ENCODE data around the gene FHIT.

Gene FHIT

DNA sequence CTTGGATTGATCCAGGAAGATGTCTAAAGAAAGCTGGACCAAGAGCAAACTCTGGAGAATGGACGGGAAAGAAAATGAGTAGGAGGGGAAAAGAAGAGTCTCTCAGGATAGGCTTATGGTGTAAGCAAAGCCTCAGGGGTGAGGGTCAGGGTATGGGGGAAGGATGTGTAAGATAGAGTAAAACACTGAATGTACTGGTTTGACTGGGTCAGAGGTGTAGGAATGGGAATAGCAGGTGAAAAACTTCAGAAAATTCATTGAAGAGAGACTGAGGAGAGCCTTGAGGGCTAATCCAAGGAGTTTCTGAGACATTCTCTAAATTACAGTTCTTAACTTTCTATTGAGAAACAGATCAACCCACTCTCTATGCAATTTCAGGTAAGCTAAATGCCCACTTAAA lies 857.3 kb downstream of the FHIT start:
- Histone ChIP-seq H3K9me3 (no peaks in the 10 kb centered on the region), H3K4me1 (no peaks in the 10 kb centered on the region), H3K27me3 (no peaks in the 10 kb centered on the region), H3K36me3 (no peaks in the 10 kb centered on the region), H3K4me2 (no peak overlapping the region), H4K20me1 (no peaks in the 10 kb centered on the region), H3K27ac (no peak overlapping the region), H3K9ac (no peak overlapping the region), H3K4me3 (no peak overlapping the region)
- no peak for TF ChIP-seq Cebpa-rat (IDR thresholded peaks at IDR 0.05)

DNA sequence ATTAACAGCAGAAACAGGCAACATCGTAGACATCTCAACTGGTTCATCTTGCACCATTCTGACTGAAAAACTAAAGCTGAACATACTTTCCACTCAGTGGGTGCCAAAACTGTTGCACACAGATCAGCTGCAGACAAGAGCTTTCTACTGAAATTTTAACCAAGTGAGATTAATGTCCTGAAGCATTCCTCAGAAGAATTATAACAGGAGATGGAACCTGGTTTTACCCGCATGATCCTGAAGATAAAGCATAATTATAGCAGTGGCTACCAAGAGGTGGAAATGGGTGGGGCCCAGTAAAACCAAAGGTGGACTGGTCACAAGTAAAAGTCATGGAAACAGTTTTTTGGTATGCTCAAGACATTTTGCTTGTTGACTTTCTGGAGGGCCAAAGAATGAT lies 858.8 kb downstream of the FHIT start:
- no peaks in the 10 kb centered on the region for H3K36me3 ChIP-seq
- H3K9ac ChIP-seq, result no peak overlapping the region
- H3K4me2 ChIP-seq, result no peak overlapping the region
- H3K4me1 ChIP-seq, result no peaks in the 10 kb centered on the region
- no peaks in the 10 kb centered on the region for H3K9me3 ChIP-seq
- no peak overlapping the region for H3K4me3 ChIP-seq
- TF ChIP-seq Cebpa-rat (IDR thresholded peaks at IDR 0.05), result no peak
- no peaks in the 10 kb centered on the region for H3K27me3 ChIP-seq
- H4K20me1 ChIP-seq, result no peaks in the 10 kb centered on the region
- H3K27ac ChIP-seq, result no peak overlapping the region

DNA sequence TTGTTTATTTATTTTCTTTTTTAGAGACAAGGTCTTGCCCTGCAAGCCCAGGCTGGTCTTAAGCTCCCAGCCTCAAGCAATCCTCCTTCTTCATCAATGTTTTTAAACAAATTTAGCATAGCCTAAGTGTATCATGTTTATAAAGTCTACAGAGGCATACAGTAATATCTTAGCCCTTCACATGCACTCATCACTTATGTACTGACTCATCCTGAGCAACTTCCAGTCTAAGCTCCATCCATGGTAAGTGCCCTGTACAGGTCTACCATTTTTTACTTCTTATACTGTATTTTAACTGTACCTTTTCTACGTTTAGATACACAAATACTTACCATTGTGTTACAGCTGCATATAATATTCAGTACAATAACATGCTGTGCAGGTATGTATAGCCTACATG lies 860.0 kb downstream of the FHIT start:
- H3K4me3 ChIP-seq, result no peak overlapping the region
- H3K27me3 ChIP-seq, result no peaks in the 10 kb centered on the region
- no peaks in the 10 kb centered on the region for H3K36me3 ChIP-seq
- H3K9me3 ChIP-seq, result no peaks in the 10 kb centered on the region
- no peak for TF ChIP-seq Cebpa-rat (IDR thresholded peaks at IDR 0.05)
- no peaks in the 10 kb centered on the region for H4K20me1 ChIP-seq
- no peak overlapping the region for H3K9ac ChIP-seq
- H3K4me2 ChIP-seq, result no peak overlapping the region
- no peak overlapping the region for H3K27ac ChIP-seq
- no peaks in the 10 kb centered on the region for H3K4me1 ChIP-seq

DNA sequence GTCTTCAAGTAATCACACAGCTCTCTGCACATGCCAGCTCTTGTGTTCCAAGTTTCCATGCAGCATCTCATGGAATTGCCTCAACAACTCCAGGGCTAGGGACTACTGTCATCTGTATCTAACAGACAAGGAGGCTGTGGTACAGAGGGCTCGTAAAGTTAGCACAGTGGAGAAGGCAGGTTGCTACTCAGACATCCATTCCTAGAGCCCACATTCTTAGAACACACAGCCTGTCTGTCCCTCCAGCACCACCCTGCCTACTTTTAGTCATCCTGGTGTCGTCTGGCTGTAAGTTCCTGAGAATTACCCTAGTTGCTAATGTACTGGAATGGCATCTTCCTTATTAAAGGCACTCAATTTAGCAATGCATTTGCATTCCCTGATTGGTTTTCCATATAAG lies 862.5 kb downstream of the FHIT start:
- Histone ChIP-seq H3K9ac (no peak overlapping the region), H3K36me3 (no peaks in the 10 kb centered on the region)

DNA sequence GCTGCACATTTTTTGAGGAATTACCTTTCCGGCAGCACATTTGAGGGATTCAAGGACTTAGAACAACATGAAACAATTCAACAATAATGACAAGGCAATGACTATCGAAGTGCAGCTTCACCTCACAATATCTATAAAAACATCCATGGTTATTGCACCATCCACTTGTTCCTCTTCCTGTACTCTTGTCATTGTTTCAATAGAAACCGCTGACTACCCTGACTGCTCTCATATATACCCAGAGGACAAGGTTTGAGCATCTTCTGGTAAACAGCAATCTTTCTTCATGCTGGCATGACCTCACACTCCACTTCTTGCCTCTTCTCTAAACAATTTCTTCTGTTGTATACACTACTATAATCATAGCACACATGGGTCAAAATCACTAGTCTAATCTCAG lies 864.9 kb downstream of the FHIT start:
- no peaks in the 10 kb centered on the region for H3K9me3 ChIP-seq
- TF ChIP-seq Cebpa-rat (IDR thresholded peaks at IDR 0.05), result no peak
- H3K27me3 ChIP-seq, result no peaks in the 10 kb centered on the region
- no peaks in the 10 kb centered on the region for H3K36me3 ChIP-seq
- no peaks in the 10 kb centered on the region for H4K20me1 ChIP-seq
- no peak overlapping the region for H3K4me2 ChIP-seq
- H3K4me1 ChIP-seq, result no peaks in the 10 kb centered on the region
- no peak overlapping the region for H3K27ac ChIP-seq
- no peak overlapping the region for H3K4me3 ChIP-seq
- no peak overlapping the region for H3K9ac ChIP-seq

More for the DNA sequence above, 862.5 kb downstream of the FHIT start:
- TF ChIP-seq Cebpa-rat (IDR thresholded peaks at IDR 0.05), result no peak
- Histone ChIP-seq H3K4me2 (no peak overlapping the region), H3K27ac (no peak overlapping the region), H3K4me3 (no peak overlapping the region), H3K4me1 (no peaks in the 10 kb centered on the region), H4K20me1 (no peaks in the 10 kb centered on the region), H3K27me3 (no peaks in the 10 kb centered on the region), H3K9me3 (no peaks in the 10 kb centered on the region)

DNA sequence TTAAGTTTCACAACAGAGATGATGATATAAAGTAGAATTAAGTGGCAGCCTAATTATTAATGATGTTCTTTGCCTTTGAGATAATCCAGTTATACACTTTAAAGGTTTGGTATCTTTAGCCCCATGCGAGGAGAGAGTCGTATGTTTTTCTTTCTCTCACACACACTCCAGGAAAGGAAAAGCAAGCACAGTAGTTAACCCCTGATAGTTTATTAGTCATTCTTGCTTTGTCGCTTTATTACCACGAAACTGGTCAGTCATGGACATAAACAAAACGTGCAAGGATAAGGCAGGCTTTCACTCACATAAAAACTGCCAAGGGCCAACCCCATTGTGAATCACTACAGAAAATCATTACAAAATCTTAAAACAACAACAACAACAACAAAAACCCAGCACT lies 866.9 kb downstream of the FHIT start:
- no peak overlapping the region for H3K9ac ChIP-seq
- H3K27ac ChIP-seq, result no peak overlapping the region
- no peaks in the 10 kb centered on the region for H4K20me1 ChIP-seq
- H3K27me3 ChIP-seq, result no peaks in the 10 kb centered on the region
- no peaks in the 10 kb centered on the region for H3K36me3 ChIP-seq
- no peak for TF ChIP-seq Cebpa-rat (IDR thresholded peaks at IDR 0.05)
- H3K9me3 ChIP-seq, result no peaks in the 10 kb centered on the region
- H3K4me1 ChIP-seq, result no peaks in the 10 kb centered on the region
- no peak overlapping the region for H3K4me3 ChIP-seq
- H3K4me2 ChIP-seq, result no peak overlapping the region

DNA sequence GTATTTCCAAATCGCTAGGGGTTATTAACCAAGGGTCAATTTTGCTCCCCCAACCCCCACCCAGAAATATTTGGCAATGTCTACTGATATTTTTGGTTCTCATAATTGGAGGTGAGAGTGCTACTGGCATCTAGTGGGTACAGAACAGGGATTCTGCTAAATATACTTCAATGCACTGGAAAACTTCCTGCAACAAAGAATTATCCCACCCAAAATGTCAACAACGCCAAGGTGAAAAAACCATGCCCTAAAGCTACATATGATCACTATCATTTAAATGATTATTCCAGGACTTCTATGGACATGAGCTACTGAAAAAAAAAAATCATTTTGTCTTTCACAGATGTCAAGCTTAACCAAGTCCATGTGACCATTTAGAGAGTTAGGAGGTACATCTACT lies 867.9 kb downstream of the FHIT start:
- no peaks in the 10 kb centered on the region for H4K20me1 ChIP-seq
- H3K27me3 ChIP-seq, result no peaks in the 10 kb centered on the region
- TF ChIP-seq Cebpa-rat (IDR thresholded peaks at IDR 0.05), result no peak
- H3K9ac ChIP-seq, result no peak overlapping the region
- no peak overlapping the region for H3K4me3 ChIP-seq
- no peaks in the 10 kb centered on the region for H3K36me3 ChIP-seq
- H3K4me2 ChIP-seq, result no peak overlapping the region
- no peaks in the 10 kb centered on the region for H3K9me3 ChIP-seq
- H3K4me1 ChIP-seq, result no peaks in the 10 kb centered on the region
- no peak overlapping the region for H3K27ac ChIP-seq

DNA sequence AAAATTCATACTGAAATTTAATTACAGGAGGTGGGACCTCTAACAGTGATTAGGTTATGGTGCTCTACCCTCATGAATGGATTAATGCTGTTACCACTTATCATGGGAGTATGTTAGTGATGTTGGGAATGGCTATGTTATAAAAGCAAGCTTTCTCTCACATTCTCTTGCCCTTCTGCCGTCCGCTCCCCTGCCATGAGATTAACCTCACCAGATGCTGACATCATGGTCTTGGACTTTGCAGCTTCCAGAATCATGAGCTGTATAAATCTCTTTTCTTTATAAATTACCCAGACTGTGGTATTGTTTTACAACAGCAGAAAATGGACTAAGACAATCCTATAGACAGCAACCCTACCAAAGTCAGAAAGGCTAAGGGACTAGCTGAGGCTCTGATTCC lies 884.8 kb downstream of the FHIT start:
- Histone ChIP-seq H3K9me3 (no peaks in the 10 kb centered on the region), H3K4me2 (no peak overlapping the region), H3K36me3 (no peaks in the 10 kb centered on the region), H3K27me3 (no peaks in the 10 kb centered on the region), H3K4me1 (no peaks in the 10 kb centered on the region), H3K27ac (no peak overlapping the region), H3K9ac (no peak overlapping the region), H4K20me1 (no peaks in the 10 kb centered on the region), H3K4me3 (no peak overlapping the region)
- no peak for TF ChIP-seq Cebpa-rat (IDR thresholded peaks at IDR 0.05)

DNA sequence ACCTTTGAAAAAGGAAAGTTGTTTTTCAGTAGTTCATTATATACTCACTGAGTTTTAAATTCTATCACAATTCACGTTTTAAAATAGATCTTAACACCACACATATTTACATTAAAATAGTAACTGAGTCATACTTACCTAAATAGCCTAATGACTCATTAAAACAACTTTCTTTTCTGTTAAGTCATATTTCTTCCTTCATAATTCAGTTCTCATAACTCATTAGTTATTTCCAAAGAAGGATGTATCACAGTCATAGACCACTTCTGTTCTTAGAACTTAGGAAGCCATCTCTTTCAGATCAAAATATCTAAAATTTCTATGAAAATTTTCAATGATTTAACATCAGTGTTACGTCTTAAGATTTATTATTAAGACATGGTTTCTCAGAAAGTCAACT lies 885.9 kb downstream of the FHIT start:
- no peak overlapping the region for H3K4me2 ChIP-seq

DNA sequence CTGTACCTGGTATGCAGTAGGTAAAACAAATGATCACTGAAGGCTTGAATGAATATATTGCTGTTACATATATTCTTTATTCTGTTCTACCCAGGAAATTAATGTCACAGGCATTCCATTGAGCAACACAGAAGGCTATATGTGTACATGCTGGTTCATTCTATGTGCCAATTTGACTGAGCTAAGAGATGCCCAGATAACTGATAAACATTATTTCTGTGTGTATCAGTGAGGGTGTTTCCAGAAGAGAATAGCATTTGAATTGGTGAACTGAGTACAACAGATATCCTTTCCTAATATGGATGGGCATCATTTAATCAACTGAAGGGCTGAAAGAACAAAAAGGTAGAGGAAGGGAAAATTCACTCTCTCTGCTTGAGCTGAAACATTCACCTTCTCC lies 886.8 kb downstream of the FHIT start:
- no peak overlapping the region for H3K9ac ChIP-seq
- H3K4me2 ChIP-seq, result no peak overlapping the region
- no peak overlapping the region for H3K27ac ChIP-seq
- no peaks in the 10 kb centered on the region for H4K20me1 ChIP-seq
- no peak overlapping the region for H3K4me3 ChIP-seq
- no peaks in the 10 kb centered on the region for H3K4me1 ChIP-seq
- no peaks in the 10 kb centered on the region for H3K36me3 ChIP-seq
- no peaks in the 10 kb centered on the region for H3K9me3 ChIP-seq
- no peaks in the 10 kb centered on the region for H3K27me3 ChIP-seq
- no peak for TF ChIP-seq Cebpa-rat (IDR thresholded peaks at IDR 0.05)

More for the DNA sequence above, 885.9 kb downstream of the FHIT start:
- H3K27ac ChIP-seq, result no peak overlapping the region
- H3K4me1 ChIP-seq, result no peaks in the 10 kb centered on the region
- H3K9me3 ChIP-seq, result no peaks in the 10 kb centered on the region
- no peaks in the 10 kb centered on the region for H3K27me3 ChIP-seq
- no peak for TF ChIP-seq Cebpa-rat (IDR thresholded peaks at IDR 0.05)
- H3K9ac ChIP-seq, result no peak overlapping the region
- H3K4me3 ChIP-seq, result no peak overlapping the region
- no peaks in the 10 kb centered on the region for H3K36me3 ChIP-seq
- no peaks in the 10 kb centered on the region for H4K20me1 ChIP-seq

DNA sequence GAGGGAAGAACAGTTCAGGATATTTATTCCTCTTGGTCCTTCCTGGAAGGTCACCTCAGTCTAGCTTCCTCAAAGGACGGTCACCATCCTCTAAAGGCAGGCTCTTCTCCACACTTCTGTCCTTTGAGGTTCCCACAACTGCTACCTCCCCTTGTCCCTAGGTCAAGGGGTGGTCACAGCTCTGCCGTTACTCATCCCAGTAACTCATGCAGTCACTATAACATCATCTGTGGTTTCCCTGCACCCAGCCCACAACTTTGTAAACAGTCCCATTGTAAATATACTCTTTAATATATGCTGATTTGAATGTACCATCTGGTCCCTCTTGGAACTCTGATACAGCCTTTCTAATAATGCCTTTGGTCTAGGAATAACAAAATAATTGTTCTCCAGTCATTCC lies 887.4 kb downstream of the FHIT start:
- H4K20me1 ChIP-seq, result no peaks in the 10 kb centered on the region
- no peak overlapping the region for H3K27ac ChIP-seq
- no peaks in the 10 kb centered on the region for H3K9me3 ChIP-seq
- H3K4me2 ChIP-seq, result no peak overlapping the region
- no peak for TF ChIP-seq Cebpa-rat (IDR thresholded peaks at IDR 0.05)
- no peak overlapping the region for H3K4me3 ChIP-seq
- H3K9ac ChIP-seq, result no peak overlapping the region
- H3K4me1 ChIP-seq, result no peaks in the 10 kb centered on the region
- no peaks in the 10 kb centered on the region for H3K36me3 ChIP-seq
- no peaks in the 10 kb centered on the region for H3K27me3 ChIP-seq

Measured in BLaER1 (cell line).